Activated naive CD4-positive, alpha-beta T cell treated with anti-CD3 and anti-CD28 coated beads, Interleukin-2, amount 50 U/mL, for 72 hours (primary cell): Measurements from ENCODE around the gene RBKS. TPM values are rescaled to one million over a fixed set of nuclear protein-coding genes. Genes with fewer than 3 reads are reported as not detected.
"Not testable (repeated sequence)": the region's sequence is repeated elsewhere in the genome, so short reads cannot be mapped to it uniquely, and the experiment has no call there.

ENCODE experiments used
- ATAC-seq, 2 donors: fragments of 150-1000 bp; cut with Tn5 transposase; 2 replicates each; pipeline ENCODE4 v1.10.0; 2021; ENCODE audit warnings: mild to moderate bottlenecking in 2 of 2, moderate library complexity in 2 of 2
- DNase-seq, 2 donors: peaks; one replicate each; pipeline ENCODE4 v3.0.0; 2021 to 2022; ENCODE audit warnings: low spot score in 2 of 2
- H3K27ac Mint-ChIP-seq, 2 donors: one replicate each; pipeline ENCODE4 v1.8.0; 2022; ENCODE audit warnings: mild to moderate bottlenecking in 2 of 2, mixed read lengths in 2 of 2
- H3K36me3 Mint-ChIP-seq, 2 donors: one replicate each; pipeline ENCODE4 v1.8.0; 2022; ENCODE audit warnings: mixed read lengths in 2 of 2
- H3K9me3 Mint-ChIP-seq, 2 donors: one replicate each; pipeline ENCODE4 v1.8.0; 2022; ENCODE audit warnings: mixed read lengths in 2 of 2
- total RNA-seq, 2 donors: library from RNA; stranded (reverse); gene quantifications; one replicate each; pipeline ENCODE4 v1.2.3, GENCODE V29; 2022

Gene RBKS
- total RNA-seq, 2 donors from 2014 or later, result 1.5 to 12.1 TPM

DNA sequence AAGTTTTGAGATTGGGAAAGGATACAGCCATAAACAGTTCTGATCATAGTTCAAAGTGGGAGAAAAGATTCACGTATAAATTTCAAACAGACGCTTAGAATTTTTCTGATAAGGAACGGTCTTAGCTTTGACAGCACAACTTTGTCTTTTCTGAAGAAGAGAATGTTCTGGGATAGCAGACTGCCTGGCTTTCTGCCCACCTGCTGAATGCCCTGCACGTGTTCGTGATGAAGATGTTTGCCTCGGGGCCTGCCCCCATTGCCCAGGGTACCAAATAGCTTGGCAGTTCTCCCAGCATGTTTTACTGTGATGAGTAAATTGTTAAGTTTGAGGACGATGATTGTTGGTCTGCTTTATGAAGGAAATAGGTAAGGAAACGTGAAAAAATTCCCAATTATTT is 114.1 kb downstream of the RBKS start:
- H3K27ac Mint-ChIP-seq, result no peak overlapping the region
- DNase-seq (no peak), ATAC-seq (no peak)
- no peaks in the 10 kb centered on the region for H3K9me3 Mint-ChIP-seq
- H3K36me3 Mint-ChIP-seq, result peaks cover 28 to 29% of the 10 kb centered on the region in 2 donors

DNA sequence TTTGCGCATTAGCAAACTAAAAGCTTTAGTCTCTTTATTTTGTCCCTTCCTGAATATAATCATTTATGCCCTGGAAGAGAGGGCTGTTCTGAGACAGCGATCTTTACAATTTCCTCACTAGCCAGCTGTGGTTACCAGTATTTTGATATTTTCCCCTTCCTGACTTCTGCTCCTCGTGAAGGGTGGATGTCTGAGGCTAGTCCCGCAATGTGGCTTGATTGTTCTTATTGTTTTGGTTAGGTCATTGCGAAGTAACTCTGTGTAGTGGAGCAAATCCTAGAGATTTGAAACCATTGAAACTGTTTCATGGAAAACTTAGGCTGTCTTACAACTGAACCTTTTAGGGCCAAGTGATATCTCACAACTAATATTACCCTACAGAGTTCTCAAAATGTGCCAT is 116.2 kb downstream of the RBKS start:
- Mint-ChIP-seq H3K27ac (no peak overlapping the region), H3K9me3 (no peaks in the 10 kb centered on the region), H3K36me3 (peaks cover 17 to 31% of the 10 kb centered on the region in 2 donors)
- DNase-seq (no peak), ATAC-seq (no peak)

DNA sequence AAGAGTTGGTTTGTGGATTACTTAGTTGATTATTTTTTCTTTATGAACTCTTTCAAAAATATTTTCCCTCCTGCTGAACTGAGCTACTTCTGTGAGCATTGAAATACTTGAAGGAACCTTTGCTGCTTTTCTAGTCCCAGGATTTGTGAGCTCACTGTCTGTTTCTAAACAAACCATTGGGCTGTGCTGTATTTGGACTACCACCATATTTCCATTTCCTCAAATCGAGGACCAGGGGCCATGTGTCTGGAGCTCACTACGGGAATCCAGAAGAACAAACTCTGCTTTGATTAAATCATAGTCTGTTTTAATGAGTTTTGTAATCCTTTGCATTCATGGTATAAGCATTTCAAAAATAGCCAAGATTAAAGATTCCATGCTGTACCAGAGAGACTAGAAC is 117.4 kb downstream of the RBKS start:
- Mint-ChIP-seq H3K27ac (peak overlapping the region; percentile 22 to 52), H3K9me3 (no peaks in the 10 kb centered on the region), H3K36me3 (peaks cover 8 to 31% of the 10 kb centered on the region in 2 donors)
- DNase-seq (no peak), ATAC-seq (no peak)

DNA sequence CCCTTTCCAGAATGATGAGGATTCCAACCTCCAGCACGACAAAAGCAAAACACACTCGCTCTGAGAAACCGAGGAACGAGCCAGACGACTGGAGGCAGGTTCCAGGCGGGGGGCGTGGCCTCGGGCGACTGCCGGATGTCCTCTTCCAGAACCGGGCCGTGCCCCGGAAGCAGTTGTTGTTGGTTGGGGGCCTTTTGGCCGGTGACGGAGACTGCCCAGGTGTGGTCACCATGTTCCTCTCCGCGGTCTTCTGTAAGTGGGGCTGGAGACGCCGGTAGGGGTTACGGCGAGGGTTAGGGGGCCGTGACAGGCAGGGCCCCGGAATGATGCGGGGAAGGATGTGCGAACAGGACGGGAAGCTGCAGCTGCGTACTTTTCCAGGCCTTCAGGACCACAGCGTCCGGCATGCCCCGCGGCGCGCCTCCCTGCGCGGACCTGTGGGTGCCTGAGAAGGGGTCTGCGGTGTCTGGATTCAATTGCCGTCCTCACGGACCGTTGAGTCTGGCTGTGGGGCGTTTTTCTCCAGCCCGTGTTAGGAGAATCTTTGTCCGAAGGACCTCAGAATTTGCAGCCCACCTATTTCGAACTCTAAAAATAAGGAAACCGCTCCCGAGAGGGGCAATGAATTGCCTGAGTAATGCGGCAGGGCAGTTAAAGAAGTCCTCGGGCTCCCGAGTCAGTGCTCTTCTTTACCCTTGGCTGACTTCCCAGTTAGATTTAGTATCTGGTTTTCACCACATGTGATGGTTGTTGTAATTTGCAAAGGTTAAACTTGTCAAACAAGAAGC is 118.4 kb downstream of the RBKS start, which contains the start of gene MRPL33:
TSS of gene MRPL33 (plus strand) at position 172 of the 788 bp plus-strand sequence. CDS start at position 231, 59 bp downstream.
- ATAC-seq (peak; percentile 99), DNase-seq (peak; percentile 92)
- Mint-ChIP-seq H3K36me3 (peaks cover 8 to 31% of the 10 kb centered on the region in 2 donors), H3K9me3 (no peaks in the 10 kb centered on the region), H3K27ac (peak within 1 kb of the TSS; percentile 97 to 99)

DNA sequence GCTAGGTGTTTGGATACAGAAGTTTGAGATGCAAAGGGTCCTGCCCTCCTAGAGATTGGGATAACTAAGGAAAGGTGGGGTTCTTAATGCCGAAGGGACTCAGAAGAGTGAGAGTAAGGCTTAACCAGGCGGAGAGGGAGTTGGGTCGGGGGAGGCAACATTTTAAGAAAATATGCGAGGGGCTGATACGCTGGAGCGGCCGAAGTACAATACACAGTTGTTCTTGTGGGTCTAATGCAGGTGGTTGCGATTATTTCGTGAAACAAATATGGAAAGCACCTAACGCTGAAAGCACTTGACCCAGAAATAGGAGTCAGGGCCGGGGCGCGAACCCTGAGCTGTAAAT is 119.0 kb downstream of the RBKS start:
- peak; percentile 6 to 29 for ATAC-seq
- peak overlapping the region; percentile 97 to 99 for H3K27ac Mint-ChIP-seq
- DNase-seq, result no peak
- peaks cover 8 to 29% of the 10 kb centered on the region in 2 donors for H3K36me3 Mint-ChIP-seq
- H3K9me3 Mint-ChIP-seq, result no peaks in the 10 kb centered on the region

DNA sequence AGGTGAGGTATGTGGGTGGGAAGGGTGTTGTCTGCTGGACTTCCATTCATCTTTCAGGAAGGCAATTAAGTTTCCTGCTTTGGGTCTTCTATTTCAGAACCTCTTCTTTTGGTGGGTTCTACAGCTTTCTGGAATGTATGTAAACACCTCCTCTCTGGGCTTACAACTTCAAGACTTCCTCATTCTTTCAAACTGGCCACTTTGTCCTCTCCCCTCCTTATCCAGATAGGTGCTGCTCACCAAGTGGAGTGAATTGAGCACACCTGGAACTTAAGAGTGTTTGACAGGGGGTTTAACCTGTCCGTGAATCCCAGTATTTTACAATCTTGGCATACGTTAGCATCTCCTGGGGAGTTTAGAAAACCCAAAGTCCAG is 123.9 kb downstream of the RBKS start:
- no peak for DNase-seq
- ATAC-seq, result no peak
- Mint-ChIP-seq H3K36me3 (peaks cover 0 to 5% of the 10 kb centered on the region in 2 donors), H3K27ac (peak overlapping the region; percentile 77 to 79), H3K9me3 (no peaks in the 10 kb centered on the region)

DNA sequence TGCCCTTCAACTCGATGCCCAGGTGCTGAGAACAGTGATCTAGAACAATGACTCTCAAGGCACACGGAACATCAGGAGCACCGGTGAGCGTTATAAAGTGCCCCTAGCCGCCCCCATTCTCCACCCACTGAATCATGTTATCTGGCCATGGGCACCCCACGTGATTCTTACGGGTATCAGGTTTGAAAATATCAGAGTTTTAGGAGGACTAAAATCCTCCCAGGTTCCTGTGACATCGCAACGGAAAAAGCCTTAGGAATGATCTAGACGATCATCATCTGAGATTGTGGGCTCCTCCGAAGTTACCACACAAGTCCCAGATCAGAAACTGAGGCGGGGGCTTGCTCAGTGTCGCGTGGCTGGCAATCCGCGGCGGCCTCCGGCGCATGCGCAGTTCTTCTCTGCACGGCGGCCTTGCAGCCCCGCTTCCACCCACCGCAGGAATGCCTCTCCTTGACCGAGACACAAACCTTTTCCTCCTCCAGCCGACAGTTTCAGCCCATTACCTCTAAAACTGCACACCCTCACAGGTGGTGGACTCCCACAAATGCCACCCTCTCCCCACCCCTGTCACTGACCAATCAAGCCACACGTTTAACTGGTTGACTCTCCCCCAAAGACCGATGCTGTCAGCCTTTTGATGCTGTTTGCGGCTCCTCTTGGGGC is 124.4 kb downstream of the RBKS start:
- H3K9me3 Mint-ChIP-seq, result no peaks in the 10 kb centered on the region
- DNase-seq, result peak; percentile 32 to 69
- H3K36me3 Mint-ChIP-seq, result no peaks in the 10 kb centered on the region
- peak overlapping the region; percentile 77 to 79 for H3K27ac Mint-ChIP-seq
- peak; percentile 38 to 83 for ATAC-seq

DNA sequence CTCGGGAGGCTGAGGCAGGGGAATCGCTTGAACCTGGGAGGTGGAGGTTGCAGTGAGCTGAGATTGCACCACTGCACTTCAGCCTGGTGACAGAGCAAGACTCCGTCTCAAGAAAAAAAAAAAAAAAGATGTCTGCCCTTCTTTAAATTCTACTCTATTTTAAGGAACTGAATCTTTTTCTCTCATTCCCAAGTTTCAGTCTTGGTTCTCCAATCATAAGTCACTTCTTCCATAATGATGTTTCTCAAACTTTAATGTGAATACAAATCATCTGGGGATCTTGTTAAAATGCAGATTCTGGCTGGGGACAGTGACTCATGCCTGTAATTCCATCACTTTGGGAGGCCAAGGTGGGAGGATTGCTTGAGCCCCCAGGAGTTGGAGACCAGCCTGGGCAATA is 125.7 kb downstream of the RBKS start:
- H3K27ac Mint-ChIP-seq, ATAC-seq, DNase-seq, H3K9me3 Mint-ChIP-seq, H3K36me3 Mint-ChIP-seq: not testable (repeated sequence)

DNA sequence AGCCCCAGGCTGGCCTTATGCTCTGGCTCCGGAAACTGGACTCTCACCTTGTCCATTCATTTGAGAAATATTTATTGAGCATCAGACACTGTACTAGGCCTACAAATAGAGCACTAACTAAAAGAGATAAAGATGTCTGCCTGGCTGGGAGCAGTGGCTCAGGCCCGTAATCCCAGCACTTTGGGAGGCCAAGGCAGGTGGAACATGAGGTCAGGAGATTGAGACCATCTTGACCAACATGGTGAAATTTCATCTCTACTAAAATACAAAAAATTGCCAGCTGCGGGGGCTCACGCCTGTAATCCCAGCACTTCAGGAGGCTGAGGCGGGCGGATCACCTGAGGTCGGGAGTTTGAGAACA is 126.3 kb downstream of the RBKS start:
- Mint-ChIP-seq H3K9me3 (no peaks in the 10 kb centered on the region), H3K27ac (no peak overlapping the region), H3K36me3 (no peaks in the 10 kb centered on the region)
- DNase-seq (no peak), ATAC-seq (no peak)

DNA sequence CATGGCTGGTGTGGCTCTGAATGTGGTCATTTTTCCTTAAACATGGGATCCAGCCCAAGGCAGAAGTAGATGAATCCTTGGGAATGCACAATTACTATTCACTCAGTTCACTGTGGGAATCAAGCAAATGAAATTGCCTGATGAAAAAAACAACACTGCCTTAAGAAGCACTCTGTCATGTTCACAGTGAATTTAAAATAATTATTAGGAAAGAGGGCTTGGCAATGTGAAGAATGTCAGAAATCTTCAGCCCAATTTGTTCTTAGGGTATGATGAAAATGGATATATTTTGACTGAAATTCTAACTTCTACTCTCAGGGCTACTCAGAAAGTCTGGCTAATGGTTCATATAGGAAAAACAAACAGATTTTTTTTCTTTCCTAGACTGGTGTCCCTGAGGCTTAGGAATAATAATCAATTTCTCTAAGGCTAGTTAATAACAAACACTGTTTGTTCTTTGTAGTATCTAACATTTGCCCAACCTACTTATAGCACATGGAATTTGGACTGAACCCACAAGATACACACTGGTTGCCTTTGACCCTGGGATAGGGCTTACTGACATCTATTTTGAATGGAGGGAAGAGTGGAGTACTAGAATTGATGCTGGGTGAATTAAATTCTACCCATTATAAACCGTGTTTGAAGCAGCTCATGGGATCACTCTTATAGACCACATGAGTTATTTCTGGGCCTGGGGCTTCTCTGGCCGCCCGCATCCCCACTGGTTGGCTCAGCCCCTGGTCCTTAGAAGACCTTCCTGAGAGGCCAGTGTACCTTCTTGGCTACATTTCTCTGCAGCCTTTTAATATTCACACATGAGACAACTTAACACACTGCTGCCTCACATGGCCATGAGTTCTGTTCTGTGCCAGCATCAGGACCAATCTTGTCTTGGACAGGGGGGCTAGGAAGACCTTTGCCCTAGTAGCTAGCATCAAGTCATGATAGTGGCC is 127.0 kb downstream of the RBKS start:
- DNase-seq (no peak), ATAC-seq (no peak)
- Mint-ChIP-seq H3K27ac (peak overlapping the region in 1 of 2 donors; percentile 10), H3K36me3 (no peaks in the 10 kb centered on the region), H3K9me3 (no peaks in the 10 kb centered on the region)

DNA sequence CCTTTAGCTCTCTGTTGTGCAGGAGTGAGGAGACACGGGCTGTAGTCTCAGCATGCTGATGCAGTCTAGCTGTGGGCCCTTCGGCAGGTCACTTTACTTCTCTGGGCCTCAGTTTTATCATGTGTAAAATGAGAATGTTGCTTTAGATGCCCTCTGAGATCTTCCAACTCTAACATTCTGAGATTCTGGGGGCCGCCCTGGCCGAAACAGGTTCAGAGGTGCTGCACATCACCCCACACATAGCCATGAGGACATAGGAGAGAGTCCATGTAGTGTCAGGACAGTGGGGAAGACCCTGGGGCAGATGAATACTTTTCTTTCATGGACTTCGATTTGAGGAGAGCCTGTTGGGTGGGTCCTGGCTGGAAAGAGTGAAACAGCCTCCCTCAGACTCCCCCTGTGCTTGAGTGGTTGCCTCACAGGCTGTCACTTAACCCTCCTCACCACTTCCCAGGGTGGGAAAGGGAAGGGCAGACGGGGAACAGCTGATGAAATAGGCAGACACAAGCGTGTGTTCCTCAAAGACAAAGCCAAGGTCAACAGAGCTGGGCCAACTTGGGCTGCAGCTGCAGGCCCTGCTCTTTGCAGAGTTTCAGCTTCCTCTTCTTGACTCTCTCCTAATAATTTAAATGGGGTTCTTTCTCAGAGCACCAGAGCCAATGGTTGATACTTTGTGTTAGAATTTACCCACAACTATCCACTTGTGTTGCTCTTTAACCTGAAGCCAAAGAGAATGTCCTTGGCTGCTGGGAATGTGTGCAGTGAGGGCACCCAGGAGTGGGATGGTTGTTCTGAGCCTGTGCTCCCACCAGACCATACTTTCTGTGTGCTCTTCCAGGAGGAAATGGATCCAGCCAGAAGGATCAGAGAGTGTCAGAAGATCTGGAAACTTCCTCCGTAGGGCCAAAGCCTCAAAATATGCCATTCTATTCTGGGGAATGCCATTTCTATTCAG is 133.4 kb downstream of the RBKS start:
- no peak for ATAC-seq
- no peak overlapping the region for H3K27ac Mint-ChIP-seq
- no peaks in the 10 kb centered on the region for H3K9me3 Mint-ChIP-seq
- no peak for DNase-seq
- no peaks in the 10 kb centered on the region for H3K36me3 Mint-ChIP-seq

DNA sequence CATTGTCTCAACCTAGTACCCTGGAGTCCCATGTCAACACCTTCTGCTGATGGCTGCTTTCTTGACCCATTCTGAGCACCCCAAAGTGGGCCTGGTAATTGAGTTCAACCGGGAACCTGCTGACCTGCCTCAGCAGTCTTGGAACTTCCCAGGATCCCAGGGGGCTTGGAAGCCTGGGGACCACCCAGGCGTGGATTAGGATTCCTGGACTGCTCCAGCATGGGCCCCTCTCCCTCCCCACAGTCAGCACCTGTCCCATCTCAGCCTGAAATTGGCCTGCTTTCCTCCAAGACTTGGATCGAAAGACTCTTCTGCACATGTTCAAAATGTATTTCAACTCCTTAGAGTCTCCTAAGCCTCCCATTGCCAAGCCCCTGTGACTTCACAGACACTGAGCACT is 134.1 kb downstream of the RBKS start:
- ATAC-seq (no peak), DNase-seq (no peak)
- Mint-ChIP-seq H3K36me3 (no peaks in the 10 kb centered on the region), H3K27ac (no peak overlapping the region), H3K9me3 (no peaks in the 10 kb centered on the region)

DNA sequence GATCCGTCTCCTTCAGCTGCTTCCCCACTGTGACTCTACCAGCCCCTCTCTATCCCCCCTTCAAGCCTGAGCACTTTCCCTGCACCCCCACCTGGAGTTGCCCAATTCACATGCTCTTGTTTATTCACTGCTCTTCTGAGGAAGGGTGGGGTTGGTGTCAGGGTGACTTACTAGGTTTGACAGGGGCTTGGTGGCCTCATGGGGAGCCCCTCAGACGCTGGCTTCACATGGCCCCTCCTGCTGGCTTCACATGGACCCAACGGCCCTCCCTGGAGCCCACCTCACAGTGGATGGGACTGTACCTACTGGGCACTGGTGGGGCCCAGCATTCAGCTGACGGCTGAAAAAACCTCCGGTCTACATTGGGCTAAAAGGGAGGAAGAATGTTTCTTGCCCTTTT is 135.4 kb downstream of the RBKS start:
- H3K36me3 Mint-ChIP-seq, result no peaks in the 10 kb centered on the region
- no peak for DNase-seq
- H3K9me3 Mint-ChIP-seq, result no peaks in the 10 kb centered on the region
- ATAC-seq, result no peak
- no peak overlapping the region for H3K27ac Mint-ChIP-seq

DNA sequence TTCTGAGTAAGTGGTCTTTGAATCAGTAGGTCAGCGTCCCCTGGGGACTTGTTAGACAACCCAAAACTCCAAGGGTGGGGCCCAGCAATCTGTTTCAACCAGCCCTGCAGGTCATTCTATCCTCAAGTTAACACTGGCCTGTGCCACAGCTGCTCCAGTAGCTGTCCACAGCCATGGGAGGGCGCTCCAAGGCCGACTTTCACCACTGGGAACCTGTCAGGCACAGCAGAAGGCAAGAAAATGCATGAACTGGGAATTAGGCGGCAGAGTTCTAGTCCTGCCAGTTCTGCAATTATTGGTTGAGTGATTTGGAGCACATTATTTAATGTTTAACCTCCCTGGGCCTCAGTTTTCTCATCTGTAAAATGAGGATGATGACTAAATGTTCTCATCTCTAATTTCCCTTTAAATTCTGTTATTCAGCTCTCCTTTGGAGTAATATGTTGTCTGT is 136.0 kb downstream of the RBKS start:
- H3K27ac Mint-ChIP-seq, result no peak overlapping the region
- peak; percentile 89 to 93 for ATAC-seq
- H3K9me3 Mint-ChIP-seq, result peaks cover 0 to 1% of the 10 kb centered on the region in 2 donors
- DNase-seq, result peak in 1 of 2 donors; percentile 83
- H3K36me3 Mint-ChIP-seq, result peaks cover 0 to 5% of the 10 kb centered on the region in 2 donors

DNA sequence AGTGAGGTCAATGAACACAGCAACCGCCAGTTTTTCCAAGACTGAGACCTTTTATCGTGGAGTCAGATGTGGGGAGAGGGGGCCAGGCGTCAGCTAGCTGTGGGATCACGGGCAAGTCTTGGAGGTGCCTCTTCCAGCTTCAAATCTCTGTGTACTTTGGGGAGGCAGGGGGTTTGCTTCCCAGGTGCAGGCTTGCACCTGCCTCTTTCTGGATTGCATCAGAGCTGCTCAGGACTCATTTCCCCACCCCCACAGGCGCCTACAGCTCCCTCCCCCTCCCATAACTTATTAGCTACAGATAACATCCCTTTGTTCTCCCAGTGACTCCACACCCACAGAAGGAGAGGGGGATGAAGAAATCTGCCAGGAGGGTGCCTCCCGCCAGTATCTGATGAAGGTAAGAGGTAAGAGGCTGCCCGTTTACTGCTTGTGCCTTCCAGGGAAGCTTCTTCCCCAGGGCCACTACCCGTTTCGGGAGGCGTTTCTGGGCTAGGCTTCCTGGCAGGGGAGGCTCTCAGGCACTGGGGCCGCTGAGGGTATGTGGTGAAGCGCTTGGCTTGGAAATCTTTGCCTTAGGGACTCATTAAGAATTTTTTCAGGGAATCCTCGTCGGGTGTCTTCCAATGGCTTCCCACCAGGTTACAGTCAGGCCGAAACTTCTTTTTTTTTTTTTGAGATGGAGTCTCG is 137.5 kb downstream of the RBKS start:
- Mint-ChIP-seq H3K27ac (no peak overlapping the region), H3K36me3 (peaks cover 6 to 11% of the 10 kb centered on the region in 2 donors), H3K9me3 (peaks cover 7 to 14% of the 10 kb centered on the region in 2 donors)
- ATAC-seq (no peak), DNase-seq (no peak)
